Globus pallidus (tissue), 1 donor: ENCODE measurements around the gene ATF4.

Experiments
- DNase-seq: peaks from one replicate; pipeline ENCODE4 v3.0.0-alpha.2; 2015; ENCODE audit warnings: low spot score

ATF4 gene, protein sequence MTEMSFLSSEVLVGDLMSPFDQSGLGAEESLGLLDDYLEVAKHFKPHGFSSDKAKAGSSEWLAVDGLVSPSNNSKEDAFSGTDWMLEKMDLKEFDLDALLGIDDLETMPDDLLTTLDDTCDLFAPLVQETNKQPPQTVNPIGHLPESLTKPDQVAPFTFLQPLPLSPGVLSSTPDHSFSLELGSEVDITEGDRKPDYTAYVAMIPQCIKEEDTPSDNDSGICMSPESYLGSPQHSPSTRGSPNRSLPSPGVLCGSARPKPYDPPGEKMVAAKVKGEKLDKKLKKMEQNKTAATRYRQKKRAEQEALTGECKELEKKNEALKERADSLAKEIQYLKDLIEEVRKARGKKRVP

DNA sequence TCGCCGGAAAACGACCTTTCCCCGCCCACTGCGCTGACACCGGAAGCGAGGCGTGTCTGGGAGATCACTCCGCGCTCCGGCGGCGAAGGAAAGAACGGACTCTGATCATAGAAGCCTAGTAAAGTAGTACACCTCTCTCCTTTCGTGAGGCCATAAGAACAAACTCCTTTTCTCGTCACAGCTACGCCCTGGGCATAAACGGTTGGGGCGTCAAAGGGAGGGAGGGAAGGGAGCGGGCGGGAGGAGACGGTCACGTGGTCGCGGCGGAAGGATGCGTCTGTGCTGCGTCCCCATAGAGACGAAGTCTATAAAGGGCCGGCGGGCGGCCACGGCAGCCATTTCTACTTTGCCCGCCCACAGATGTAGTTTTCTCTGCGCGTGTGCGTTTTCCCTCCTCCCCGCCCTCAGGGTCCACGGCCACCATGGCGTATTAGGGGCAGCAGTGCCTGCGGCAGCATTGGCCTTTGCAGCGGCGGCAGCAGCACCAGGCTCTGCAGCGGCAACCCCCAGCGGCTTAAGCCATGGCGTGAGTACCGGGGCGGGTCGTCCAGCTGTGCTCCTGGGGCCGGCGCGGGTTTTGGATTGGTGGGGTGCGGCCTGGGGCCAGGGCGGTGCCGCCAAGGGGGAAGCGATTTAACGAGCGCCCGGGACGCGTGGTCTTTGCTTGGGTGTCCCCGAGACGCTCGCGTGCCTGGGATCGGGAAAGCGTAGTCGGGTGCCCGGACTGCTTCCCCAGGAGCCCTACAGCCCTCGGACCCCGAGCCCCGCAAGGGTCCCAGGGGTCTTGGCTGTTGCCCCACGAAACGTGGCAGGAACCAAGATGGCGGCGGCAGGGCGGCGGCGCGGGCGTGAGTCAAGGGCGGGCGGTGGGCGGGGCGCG lies at the start of gene ATF4:
TSS of gene ATF4 (plus strand) at position 337 of the 880 bp plus-strand sequence. CDS start 884 bp downstream, outside the sequence.
- peak; percentile 84 for DNase-seq

DNA sequence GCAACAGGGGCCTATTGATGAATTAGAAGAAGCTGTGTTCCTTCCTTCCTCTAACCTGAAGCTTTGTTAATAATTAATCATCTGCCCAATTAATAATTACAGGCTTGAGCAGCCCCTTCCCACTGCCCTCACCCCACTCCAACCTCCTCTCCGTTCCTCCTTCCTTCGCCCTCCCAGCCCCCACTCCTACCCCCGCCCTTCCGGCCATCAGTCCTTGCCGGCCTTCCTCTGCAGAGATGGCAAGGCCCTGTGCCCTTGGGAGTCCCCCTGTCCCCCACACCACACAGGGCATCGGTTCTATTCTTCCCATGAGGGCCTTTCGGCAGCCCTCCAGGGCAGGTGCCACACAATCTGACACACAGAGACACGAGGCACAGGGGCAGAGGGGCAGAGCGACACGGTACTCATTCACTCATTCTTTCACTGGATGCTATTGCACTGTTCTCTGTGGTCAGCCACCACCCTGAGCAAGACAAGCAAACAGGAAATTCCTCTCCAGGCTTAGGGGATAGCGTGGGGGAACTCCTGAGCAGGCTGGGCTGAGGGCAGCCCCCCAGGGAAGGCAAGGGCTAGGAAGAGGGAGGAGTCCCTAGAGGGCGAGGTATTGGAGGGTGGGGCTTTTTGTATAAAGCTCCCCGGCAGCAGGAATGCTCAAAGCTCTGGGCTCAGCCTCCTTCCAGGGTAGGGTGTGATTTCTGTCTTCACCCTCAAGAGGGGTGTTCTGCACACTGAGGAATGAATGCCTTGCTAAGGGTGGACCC lies 48.8 kb upstream of the ATF4 start:
- DNase-seq, result no peak

DNA sequence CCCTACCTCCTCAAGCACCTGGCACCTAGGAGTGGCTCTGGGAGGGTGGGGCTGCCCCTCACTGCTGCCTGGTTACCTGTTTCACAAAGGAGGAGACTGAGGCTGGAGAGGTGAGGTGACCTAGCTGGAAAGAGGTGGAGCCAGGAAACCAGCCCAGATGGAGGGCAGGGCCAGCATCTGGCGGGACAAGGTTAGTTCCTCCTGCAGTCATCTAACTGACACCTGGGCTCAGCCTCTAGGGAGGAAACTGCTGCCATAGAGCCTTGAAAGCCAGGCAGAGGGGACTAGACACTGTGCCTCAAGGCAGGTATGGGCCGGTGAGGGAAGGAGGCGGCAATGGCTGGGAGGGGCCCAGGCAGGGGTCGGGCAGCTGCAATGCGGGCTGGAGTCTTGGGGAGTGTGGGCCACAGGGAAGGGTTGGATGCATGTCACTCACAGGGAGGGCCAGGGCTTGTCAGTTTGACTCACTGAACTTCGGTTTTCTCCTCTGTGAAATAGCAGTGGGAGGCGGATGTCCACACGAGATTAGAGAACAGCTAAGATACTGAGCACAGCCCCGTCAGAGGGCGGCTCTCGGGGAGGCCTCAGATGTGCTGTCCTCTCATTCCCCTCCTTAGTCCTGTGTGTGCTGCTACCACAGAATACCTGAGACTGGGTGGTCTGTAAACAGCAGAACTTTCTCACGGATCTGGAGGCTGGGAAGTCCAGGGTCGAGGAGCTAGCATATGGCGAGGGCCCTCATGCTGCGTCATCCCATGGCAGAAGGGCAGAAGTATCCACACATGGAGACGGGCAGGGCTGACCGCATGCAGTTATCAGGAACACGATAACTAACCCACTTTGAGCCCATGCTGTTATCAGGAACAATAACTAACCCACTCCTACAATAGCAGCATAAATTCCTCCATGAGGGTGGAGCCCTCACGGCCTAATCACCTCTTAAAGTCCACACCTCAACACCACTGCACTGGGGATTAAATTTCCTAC lies 47.5 kb upstream of the ATF4 start:
- no peak for DNase-seq

DNA sequence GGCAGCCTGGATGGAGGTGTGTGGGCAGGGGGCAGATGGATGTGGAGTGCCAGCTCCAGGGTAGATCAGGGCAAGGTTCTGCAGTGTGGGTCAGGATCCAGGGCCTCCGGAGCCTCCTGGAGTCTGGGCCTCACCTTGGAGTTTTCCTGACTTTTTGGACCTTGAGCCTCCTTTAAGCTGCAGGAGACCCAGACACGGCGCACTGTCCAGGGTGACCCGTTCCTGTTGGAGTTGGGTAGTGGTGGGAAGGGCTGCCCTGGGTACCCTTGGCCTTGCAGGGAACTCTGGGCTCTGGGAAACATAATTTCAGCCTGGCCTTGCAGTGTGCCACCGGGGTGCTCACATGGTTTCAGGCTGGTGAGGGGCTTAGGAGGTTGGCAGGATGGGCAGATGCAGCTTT lies 46.5 kb upstream of the ATF4 start:
- no peak for DNase-seq

DNA sequence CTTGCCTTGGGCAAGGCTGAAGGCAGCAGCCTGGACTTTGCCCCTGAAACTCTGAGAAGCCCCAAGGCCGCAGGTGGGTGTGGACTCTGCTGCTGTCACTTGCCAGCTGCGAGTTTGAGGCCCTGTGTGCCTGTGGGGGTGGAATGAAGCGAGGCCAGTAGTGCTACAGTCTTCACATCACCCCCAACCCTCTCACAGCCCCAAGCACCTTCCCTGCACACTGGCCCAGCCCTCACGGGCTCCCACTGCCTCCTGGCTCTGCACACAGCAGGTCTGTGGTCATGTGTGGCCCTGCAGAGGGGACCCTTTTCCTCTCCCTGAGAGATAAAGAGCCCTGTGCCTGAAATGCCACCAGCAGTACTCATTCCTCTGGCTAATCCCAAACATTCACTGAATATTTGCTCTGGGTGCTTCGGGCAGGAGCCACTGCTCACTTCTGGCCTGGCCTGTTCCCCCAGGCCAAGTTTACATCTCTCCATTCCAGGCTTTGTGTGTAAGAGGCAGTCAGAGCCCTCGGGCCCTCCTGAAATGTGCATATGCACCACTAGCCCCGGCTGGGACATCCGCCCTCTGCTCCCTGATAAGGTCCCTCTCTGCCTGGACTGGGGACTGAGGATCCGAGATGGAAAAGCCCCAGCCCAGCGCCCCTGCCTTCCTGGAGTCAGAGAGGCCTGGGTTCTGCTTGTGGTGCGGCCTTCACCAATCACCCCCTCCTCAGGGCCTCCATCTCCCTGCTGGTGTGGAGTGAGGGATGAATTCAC lies 45.8 kb upstream of the ATF4 start:
- no peak for DNase-seq

DNA sequence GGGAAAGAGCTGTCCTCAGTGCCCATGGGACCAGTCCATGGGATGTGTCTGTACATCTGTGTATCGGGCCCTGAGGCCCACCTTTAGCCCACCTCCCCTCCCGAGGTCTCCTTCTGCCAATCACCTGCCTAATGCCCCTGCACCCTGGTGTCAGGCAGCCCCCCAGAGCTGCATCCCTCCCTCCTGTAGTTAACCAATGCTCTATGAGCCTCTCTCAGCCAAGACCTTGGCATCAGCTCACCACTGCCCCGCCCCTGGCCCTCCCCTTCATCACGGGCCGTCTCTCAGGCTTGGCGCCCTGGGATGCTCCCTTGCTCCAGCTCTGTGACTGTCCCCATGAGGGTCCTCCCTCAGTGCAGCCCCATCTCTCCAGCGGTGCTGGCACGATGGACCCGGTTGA lies 45.0 kb upstream of the ATF4 start:
- DNase-seq, result peak; percentile 78

DNA sequence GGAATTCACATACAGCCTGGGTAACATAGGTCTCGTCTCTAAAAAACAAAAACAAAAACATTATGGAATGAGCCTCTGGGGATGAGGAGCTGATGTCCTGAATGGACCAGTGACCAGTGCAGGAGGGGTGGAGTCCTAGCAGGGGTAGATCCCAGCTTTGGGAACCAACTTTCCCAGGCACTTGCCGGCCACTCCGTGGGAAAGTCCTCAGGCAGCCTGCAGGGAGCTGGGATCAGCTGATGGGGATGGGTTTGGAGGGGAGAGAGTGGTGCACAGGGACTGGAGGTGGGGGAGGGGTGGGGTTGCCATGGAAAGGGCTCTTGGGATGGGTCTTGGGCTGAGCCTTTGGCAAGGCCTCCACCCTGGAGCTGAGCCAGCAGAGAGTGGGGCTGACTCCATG lies 44.5 kb upstream of the ATF4 start:
- DNase-seq, result no peak

DNA sequence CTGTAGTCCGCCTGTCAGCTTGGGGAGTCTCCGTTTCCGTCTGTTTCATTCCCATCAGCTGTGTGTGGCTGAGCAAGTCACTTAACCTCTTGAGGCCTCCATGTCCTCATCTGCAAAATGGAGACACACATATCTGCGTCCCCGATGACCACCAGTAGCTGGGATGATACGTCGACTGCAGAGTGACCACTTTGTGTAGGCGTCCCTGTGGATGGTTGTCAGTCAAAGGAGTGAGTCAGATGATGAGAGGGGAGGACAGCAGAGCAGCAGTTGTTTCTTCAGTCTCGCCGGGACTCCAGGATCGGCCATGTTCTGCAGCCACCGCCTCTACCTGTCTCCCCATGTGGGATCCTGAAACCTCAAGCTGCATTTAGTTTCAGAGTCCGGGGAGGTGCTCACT lies 43.7 kb upstream of the ATF4 start:
- DNase-seq, result no peak

DNA sequence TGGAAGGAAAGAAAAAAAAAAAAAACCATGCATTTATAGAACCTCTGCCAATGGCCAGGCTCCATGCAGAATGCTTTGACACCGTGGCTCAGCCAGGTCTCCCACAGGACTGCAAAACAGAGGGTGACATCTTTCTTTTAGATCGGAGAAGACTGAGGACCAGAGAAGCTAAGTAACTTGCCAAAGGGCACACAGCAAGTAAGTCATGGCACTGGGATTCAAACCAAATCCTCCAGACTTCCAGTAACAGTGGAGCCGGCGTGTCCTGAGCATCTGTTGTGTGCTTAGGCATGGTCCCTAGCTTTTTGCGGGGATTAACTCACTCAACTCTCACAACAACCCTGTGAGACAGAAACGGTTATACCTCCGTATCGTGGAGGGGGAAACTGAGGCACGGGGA lies 42.8 kb upstream of the ATF4 start:
- no peak for DNase-seq

DNA sequence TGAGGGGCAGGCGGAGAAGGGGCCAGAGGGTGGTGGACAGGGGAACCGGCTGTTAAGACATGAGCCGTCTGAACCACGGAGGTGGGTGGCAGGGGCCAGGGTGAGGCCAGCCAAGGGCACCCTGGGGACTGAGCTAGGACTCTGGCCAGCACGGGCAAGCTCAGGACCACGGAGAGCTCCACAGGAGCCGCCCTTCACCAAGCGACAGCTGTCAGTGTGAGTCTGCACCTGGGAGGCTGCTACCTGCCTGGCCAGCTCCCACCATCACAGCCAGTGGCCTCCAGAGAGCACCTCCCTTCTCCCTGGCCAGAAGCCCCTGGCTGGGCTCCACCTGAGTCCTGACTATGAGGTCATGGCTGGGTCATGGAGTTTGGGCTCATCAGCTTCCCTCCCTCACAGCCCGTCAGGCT lies 41.9 kb upstream of the ATF4 start:
- no peak for DNase-seq

DNA sequence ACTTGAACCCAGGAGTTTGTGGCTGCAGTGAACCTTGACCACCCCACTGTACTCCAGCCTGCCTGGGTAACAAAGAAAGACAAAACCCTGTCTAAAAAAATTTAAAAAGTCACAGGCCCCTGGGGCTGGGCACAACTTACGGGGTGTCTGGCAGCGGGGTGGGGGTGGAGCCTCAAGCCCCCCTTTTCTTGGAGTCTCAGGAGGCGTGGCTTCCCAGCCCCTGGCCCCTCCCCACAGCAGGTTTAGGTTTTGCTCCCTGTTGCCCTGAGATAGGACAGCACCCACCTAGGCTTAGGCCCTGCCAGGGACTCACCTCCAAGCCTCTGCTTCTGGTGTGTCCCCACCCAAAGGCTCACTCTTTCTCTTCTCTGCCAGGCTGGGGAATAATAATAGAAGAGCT lies 41.1 kb upstream of the ATF4 start:
- DNase-seq, result no peak

DNA sequence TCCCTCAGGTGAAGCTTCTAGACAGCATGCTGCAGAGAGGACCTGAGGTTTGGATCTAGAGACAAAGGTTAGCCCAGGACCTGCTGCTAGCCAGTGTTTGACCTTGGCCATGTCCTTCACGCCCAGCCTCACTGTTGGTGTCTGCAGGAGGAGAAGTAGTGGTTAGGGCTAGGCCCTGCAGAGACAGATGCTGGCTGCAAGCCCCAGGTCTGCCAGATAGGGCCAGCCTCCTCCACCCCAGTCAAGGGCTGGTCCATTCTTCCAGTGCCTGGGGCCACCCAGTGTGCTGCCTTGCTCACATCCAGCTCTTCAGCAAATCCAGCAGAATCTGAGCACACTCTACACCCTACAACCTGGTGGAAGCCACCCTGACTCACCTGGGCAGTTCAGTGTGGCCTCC lies 39.8 kb upstream of the ATF4 start:
- DNase-seq, result no peak

DNA sequence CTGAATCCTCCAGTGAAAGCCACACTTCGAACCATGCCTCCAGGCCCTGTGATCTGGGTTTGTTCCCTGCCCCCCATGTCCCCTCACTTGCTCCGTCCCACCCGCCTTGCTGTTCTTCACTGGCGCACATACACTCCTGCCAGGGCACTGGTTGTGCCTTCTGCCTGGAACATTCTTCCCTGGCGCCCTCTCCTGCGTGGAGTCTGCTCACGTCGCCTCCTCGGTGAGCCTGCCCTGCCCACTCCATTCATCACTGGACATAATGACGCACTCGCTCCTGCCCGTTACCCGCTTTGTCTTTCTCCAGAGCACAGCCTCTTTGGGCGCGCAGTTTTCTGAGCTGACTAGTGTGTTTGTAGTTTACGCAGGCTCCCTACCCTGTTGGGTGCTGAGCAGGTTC lies 39.3 kb upstream of the ATF4 start:
- no peak for DNase-seq

DNA sequence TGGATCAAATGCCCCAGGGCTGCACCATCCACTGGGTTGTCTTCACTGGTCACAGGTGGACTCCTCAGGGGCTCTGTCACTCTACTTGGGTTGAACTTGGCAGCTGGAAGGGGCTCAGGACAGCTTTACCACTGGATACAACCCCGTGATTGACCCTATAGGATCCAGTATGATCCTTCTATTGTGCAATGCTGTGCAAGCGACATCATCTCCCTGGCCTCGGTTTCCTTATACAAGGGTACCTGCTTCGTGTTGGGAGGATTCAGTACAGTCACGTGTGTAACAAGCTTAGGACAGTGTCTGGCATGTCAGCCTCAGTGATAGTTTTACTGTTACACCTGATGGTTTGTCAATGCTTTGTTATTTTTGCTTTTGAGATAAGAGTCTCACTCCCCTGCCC lies 38.8 kb upstream of the ATF4 start:
- DNase-seq, result no peak

DNA sequence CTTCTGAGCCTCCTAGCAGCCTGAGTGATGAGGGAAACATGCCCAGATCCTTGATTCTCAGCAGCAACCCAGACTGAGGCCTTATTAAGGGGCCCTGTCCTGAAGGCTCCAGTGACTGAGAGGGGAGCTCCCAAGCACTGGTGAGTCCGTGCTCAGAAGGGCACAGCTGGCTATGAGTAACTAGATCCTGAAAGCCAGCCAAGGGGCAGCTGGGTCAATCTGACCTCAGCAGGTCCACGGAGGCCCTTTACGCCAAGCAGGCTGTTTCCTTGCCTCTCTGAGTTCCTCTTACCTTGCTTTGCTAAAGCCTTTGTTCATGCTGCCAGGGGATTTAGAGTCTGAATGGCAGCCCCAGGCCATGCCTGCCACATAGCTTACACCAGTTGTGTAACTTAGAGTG lies 37.6 kb upstream of the ATF4 start:
- no peak for DNase-seq

DNA sequence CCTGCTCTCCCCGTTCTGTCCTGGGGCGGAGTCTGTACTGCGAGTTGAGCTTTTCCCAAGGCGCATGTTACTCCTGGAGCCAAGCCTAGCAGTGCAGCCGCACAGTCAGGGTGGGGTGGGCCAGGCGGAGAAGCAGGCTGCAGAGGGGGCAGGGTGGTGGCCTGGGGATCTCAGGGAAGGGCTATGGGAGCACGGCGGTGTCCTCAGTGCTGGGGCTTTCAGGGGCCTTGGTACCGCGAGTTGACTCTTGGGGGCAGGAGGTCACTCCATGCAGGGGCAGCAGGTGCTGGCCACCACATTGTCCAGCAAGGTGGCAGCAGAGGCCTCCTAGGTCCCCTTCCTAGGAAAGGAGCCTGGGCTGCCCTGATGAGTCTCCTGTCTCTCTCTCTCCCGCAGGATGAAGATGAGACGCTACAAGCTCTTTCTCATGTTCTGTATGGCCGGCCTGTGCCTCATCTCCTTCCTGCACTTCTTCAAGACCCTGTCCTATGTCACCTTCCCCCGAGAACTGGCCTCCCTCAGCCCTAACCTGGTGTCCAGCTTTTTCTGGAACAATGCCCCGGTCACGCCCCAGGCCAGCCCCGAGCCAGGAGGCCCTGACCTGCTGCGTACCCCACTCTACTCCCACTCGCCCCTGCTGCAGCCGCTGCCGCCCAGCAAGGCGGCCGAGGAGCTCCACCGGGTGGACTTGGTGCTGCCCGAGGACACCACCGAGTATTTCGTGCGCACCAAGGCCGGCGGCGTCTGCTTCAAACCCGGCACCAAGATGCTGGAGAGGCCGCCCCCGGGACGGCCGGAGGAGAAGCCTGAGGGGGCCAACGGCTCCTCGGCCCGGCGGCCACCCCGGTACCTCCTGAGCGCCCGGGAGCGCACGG lies 33.2 kb upstream of the ATF4 start:
- DNase-seq, result no peak

DNA sequence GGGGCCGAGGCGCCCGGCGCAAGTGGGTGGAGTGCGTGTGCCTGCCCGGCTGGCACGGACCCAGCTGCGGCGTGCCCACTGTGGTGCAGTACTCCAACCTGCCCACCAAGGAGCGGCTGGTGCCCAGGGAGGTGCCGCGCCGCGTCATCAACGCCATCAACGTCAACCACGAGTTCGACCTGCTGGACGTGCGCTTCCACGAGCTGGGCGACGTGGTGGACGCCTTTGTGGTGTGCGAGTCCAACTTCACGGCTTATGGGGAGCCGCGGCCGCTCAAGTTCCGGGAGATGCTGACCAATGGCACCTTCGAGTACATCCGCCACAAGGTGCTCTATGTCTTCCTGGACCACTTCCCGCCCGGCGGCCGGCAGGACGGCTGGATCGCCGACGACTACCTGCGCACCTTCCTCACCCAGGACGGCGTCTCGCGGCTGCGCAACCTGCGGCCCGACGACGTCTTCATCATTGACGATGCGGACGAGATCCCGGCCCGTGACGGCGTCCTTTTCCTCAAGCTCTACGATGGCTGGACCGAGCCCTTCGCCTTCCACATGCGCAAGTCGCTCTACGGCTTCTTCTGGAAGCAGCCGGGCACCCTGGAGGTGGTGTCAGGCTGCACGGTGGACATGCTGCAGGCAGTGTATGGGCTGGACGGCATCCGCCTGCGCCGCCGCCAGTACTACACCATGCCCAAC lies 32.4 kb upstream of the ATF4 start:
- DNase-seq, result no peak

DNA sequence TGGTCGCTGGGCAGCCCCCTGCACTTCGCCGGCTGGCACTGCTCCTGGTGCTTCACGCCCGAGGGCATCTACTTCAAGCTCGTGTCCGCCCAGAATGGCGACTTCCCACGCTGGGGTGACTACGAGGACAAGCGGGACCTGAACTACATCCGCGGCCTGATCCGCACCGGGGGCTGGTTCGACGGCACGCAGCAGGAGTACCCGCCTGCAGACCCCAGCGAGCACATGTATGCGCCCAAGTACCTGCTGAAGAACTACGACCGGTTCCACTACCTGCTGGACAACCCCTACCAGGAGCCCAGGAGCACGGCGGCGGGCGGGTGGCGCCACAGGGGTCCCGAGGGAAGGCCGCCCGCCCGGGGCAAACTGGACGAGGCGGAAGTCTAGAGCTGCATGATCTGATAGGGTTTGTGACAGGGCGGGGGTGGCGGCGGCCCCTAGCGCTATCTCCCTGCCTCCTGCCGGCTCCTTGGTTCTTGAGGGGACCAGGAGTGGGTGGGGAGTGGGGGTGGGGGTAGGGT lies 31.7 kb upstream of the ATF4 start:
- DNase-seq, result no peak
